Activated CD4-positive, alpha-beta T cell treated with anti-CD3 and anti-CD28 coated beads for 36 hours (primary cell): ENCODE measurements around the gene RORB. TPM values are rescaled to one million over a fixed set of nuclear protein-coding genes. Genes with fewer than 3 reads are reported as not detected.

Experiments
- ATAC-seq: fragments of 200-7000 bp; cut with Tn5 transposase; one replicate; pipeline ENCODE4 v1.10.0; 2021; ENCODE audit warnings: mild to moderate bottlenecking, moderate library complexity
- CTCF ChIA-PET: fragments of 350-600 bp; sonication (Branson Sonifier 250); formaldehyde crosslinking; loops from one replicate; lab custom pipeline; 2021; ENCODE audit warnings: antibody characterized with exemption; lab: Charles Lee
- POLR2A ChIA-PET: fragments of 350-600 bp; sonication (Branson Sonifier 250); formaldehyde crosslinking; loops from one replicate; lab custom pipeline; 2021; ENCODE audit warnings: antibody characterized with exemption, inconsistent platforms; lab: Charles Lee
- DNase-seq: peaks from one replicate; pipeline ENCODE4 v3.0.0-alpha.2; 2020
- H3K27ac Mint-ChIP-seq: one replicate; pipeline ENCODE4 v1.8.0; 2021; ENCODE audit warnings: mixed read lengths
- H3K27me3 Mint-ChIP-seq: one replicate; pipeline ENCODE4 v1.8.0; 2021; ENCODE audit warnings: mixed read lengths
- H3K36me3 Mint-ChIP-seq: one replicate; pipeline ENCODE4 v1.8.0; 2021; ENCODE audit warnings: low read depth, mixed read lengths
- H3K4me1 Mint-ChIP-seq: one replicate; pipeline ENCODE4 v1.8.0; 2021; ENCODE audit warnings: mixed read lengths
- H3K4me3 Mint-ChIP-seq: one replicate; pipeline ENCODE4 v1.8.0; 2021; ENCODE audit warnings: mild to moderate bottlenecking, moderate library complexity, mixed read lengths
- H3K9me3 Mint-ChIP-seq: one replicate; pipeline ENCODE4 v1.8.0; 2021; ENCODE audit warnings: low read depth, mixed read lengths
- intact Hi-C, 2 experiments: fragments of 100-400 bp; cut with DNase I in 1 of 2; cut with micrococcal nuclease in 1 of 2; formaldehyde crosslinking; loops; one replicate each; pipeline versions ENCODE4 v1.14.2 to v1.15.1; 2022 to 2024; cut with DNase I, micrococcal nuclease
- total RNA-seq, 2 experiments: library from RNA; stranded (reverse); gene quantifications; one replicate each; pipeline ENCODE4 v1.2.3, GENCODE V29; 2021

Gene RORB
- total RNA-seq, 2 experiments from 2014 or later = 0.05 TPM; not detected in 1

DNA sequence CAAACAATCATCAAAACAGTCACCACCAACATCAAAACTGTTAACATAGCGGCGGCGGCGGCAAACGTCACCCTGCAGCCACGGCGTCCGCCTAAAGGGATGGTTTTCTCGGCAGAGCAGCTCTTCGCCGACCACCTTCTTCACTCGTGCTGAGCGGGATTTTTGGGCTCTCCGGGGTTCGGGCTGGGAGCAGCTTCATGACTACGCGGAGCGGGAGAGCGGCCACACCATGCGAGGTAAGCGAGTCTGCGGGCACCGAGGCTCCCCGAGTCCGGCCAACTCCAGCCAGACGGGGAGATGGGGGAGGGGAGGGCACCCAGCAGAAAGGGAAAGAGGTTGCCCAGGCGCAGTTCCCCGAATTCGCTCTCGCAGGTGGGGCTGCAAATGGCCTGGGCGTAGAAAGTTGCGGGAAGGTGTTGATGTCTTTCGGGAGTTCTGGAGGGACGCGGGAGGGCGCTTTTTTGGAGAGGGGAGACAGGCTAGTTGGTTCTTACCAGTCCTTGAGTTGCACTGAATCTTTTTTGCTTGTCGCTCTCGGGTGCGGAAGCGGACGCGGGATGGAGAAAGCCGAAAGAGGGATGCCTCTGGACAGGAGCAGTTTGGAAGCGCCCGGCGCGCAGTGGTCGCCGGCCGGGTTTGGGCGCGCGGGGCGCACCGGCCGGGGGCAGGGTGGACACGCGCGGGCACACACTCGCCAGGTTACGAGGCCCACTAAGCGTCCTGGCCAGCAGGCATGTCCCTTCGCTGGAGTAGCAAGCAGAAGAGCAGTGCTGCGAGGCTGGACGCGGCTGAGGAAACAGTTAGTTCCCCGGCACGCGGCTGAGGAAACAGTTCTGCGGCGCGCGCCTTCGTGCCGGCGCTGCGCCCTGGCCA, 849 bp downstream of the RORB start:
- H3K9me3 Mint-ChIP-seq = no peaks in the 10 kb centered on the region
- POLR2A ChIA-PET = interaction anchor here (0.7 kb wide), 1 partner anchor 81 kb away, joined by 3 read pairs; no protein-coding TSS in a partner anchor
- intact Hi-C loops = no loop called here
- DNase-seq = peak; percentile 38
- peaks cover 50% of the 10 kb centered on the region for H3K27me3 Mint-ChIP-seq
- ATAC-seq = no peak
- H3K4me1 Mint-ChIP-seq = peaks cover 20% of the 10 kb centered on the region
- H3K27ac Mint-ChIP-seq = peak overlapping the region; percentile 40
- peak overlapping the region; percentile 73 for H3K4me3 Mint-ChIP-seq
- no peaks in the 10 kb centered on the region for H3K36me3 Mint-ChIP-seq
- CTCF ChIA-PET = no interaction called here

GRCh38 chr9:74498621-74499095, 1.5 kb downstream of the RORB start:
- Mint-ChIP-seq H3K27ac (no peak overlapping the region), H3K27me3 (peaks cover 50% of the 10 kb centered on the region), H3K4me3 (peak overlapping the region; percentile 17), H3K9me3 (no peaks in the 10 kb centered on the region), H3K36me3 (no peaks in the 10 kb centered on the region), H3K4me1 (peaks cover 20% of the 10 kb centered on the region)
- POLR2A ChIA-PET = no interaction called here
- DNase-seq (no peak), ATAC-seq (no peak)
- intact Hi-C loops = no loop called here
- CTCF ChIA-PET = no interaction called here

GRCh38 chr9:74499111-74499601, 2.0 kb downstream of the RORB start:
- peaks cover 20% of the 10 kb centered on the region for H3K4me1 Mint-ChIP-seq
- ATAC-seq (no peak), DNase-seq (no peak)
- H3K36me3 Mint-ChIP-seq = no peaks in the 10 kb centered on the region
- H3K9me3 Mint-ChIP-seq = no peaks in the 10 kb centered on the region
- POLR2A ChIA-PET = no interaction called here
- CTCF ChIA-PET = interaction anchor here (0.6 to 1.4 kb wide), 4 partner anchors 10 to 1548 kb away, joined by 3 read pairs; no protein-coding TSS in a partner anchor
- no peak overlapping the region for H3K27ac Mint-ChIP-seq
- peaks cover 50% of the 10 kb centered on the region for H3K27me3 Mint-ChIP-seq
- H3K4me3 Mint-ChIP-seq = peak overlapping the region; percentile 17
- intact Hi-C loops = no loop called here

DNA sequence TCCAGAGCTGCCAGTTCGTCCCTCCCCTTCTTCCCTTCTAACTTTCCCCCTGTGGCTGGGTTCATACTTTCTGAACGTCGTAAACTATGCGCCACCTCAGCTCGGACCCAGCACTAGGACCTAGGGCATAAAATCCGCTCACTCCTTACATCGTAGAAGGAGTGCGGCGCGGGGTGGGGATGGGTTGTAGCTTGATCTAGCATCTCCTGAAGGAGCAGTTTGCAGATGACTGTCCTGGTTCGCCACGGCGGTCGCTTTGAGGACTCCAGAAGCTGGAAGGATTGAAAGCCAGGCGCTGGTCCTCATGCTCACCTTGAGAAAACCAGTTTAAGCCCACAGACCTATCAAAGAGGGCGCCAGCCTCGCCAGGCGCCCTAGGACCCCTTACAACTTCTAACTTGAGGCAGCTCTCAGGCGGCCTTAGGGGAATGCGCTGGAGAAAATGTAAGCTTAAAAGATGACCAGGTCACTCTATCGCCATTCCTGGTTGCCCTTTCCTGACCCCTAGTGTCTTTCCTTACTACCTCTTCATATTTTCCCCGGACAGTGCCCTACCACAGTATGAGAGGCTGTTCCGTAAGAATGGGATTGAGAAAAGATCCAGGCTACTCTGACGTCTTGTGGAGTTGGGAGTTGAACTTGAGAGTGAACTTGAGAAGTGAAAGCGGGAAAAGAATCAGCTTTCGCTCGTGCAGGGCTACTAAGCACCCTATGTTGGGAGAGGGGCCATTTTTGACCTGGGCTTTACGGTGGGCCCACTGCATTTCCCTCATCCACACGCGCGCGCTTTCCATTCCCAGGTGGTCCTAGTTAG, 2.8 kb downstream of the RORB start:
- Mint-ChIP-seq H3K9me3 (no peaks in the 10 kb centered on the region), H3K27me3 (peaks cover 47% of the 10 kb centered on the region), H3K4me1 (peaks cover 20% of the 10 kb centered on the region), H3K36me3 (no peaks in the 10 kb centered on the region), H3K27ac (no peak overlapping the region), H3K4me3 (no peak overlapping the region)
- ChIA-PET POLR2A (no interaction called here), CTCF (interaction anchor here (0.6 to 1.4 kb wide), 3 partner anchors 9 to 1549 kb away, joined by 3 read pairs; no protein-coding TSS in a partner anchor)
- peak; percentile 5 for DNase-seq
- intact Hi-C loops = no loop called here
- no peak for ATAC-seq

- H3K4me1 Mint-ChIP-seq = peaks cover 20% of the 10 kb centered on the region
- H3K4me3 Mint-ChIP-seq = no peak overlapping the region
- intact Hi-C loops = no loop called here
- DNase-seq (no peak), ATAC-seq (no peak)
- H3K27ac Mint-ChIP-seq = no peak overlapping the region
- peaks cover 47% of the 10 kb centered on the region for H3K27me3 Mint-ChIP-seq
- no peaks in the 10 kb centered on the region for H3K36me3 Mint-ChIP-seq
- ChIA-PET CTCF (interaction anchor here (0.5 to 1.4 kb wide), 2 partner anchors 30 to 659 kb away, joined by 3 read pairs; no protein-coding TSS in a partner anchor), POLR2A (no interaction called here)
- H3K9me3 Mint-ChIP-seq = no peaks in the 10 kb centered on the region
Measured at GRCh38 chr9:74500584-74500924, 3.4 kb downstream of the RORB start.

GRCh38 chr9:74501570-74501969, 4.4 kb downstream of the RORB start:
- Mint-ChIP-seq H3K4me1 (peaks cover 20% of the 10 kb centered on the region), H3K27me3 (peaks cover 44% of the 10 kb centered on the region), H3K36me3 (no peaks in the 10 kb centered on the region), H3K27ac (no peak overlapping the region), H3K9me3 (no peaks in the 10 kb centered on the region), H3K4me3 (no peak overlapping the region)
- POLR2A ChIA-PET = no interaction called here
- CTCF ChIA-PET = no interaction called here
- no peak for DNase-seq
- intact Hi-C loops = no loop called here
- ATAC-seq = no peak

- Mint-ChIP-seq H3K4me3 (no peak overlapping the region), H3K36me3 (no peaks in the 10 kb centered on the region), H3K27me3 (peaks cover 34% of the 10 kb centered on the region), H3K27ac (no peak overlapping the region), H3K9me3 (no peaks in the 10 kb centered on the region), H3K4me1 (peaks cover 10% of the 10 kb centered on the region)
- intact Hi-C loops = no loop called here
- ATAC-seq = no peak
- ChIA-PET CTCF (no interaction called here), POLR2A (no interaction called here)
- DNase-seq = no peak
Measured at GRCh38 chr9:74503219-74503618, 6.1 kb downstream of the RORB start.

GRCh38 chr9:74503666-74504065, 6.5 kb downstream of the RORB start:
- H3K27me3 Mint-ChIP-seq = peaks cover 32% of the 10 kb centered on the region
- ATAC-seq (no peak), DNase-seq (no peak)
- intact Hi-C loops = no loop called here
- ChIA-PET CTCF (no interaction called here), POLR2A (no interaction called here)
- no peak overlapping the region for H3K4me3 Mint-ChIP-seq
- H3K9me3 Mint-ChIP-seq = no peaks in the 10 kb centered on the region
- H3K4me1 Mint-ChIP-seq = peaks cover 8% of the 10 kb centered on the region
- H3K27ac Mint-ChIP-seq = no peak overlapping the region
- no peaks in the 10 kb centered on the region for H3K36me3 Mint-ChIP-seq

GRCh38 chr9:74511333-74511732, 14.2 kb downstream of the RORB start:
- Mint-ChIP-seq H3K27ac (no peak overlapping the region), H3K9me3 (no peaks in the 10 kb centered on the region), H3K4me3 (no peak overlapping the region), H3K27me3 (peaks cover 4% of the 10 kb centered on the region), H3K4me1 (no peaks in the 10 kb centered on the region), H3K36me3 (no peaks in the 10 kb centered on the region)
- ATAC-seq (no peak), DNase-seq (no peak)
- intact Hi-C loops = no loop called here
- ChIA-PET CTCF (no interaction called here), POLR2A (no interaction called here)

DNA sequence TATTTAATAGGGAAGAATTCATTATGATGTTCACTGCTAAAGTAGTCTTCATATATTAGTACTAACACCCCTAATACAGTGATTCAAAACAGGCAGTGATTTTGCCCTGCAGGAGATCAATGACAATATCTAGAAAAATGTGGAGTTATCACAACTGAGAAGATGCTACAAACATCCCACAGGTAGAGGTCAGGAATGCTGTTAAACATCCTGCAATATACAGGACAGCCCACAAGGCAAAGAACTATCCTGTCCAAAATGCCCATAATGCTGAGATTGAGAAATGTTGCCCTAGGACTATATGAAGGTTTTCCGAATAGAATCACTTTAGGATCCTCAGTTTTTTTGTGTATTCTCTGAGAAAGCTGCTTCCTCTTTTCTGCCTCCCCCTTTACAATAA, 15.3 kb downstream of the RORB start:
- no peak overlapping the region for H3K4me3 Mint-ChIP-seq
- no peaks in the 10 kb centered on the region for H3K9me3 Mint-ChIP-seq
- intact Hi-C loops = no loop called here
- POLR2A ChIA-PET = no interaction called here
- H3K27me3 Mint-ChIP-seq = peaks cover 2% of the 10 kb centered on the region
- no peaks in the 10 kb centered on the region for H3K4me1 Mint-ChIP-seq
- ATAC-seq = no peak
- no peak for DNase-seq
- CTCF ChIA-PET = no interaction called here
- no peak overlapping the region for H3K27ac Mint-ChIP-seq
- H3K36me3 Mint-ChIP-seq = no peaks in the 10 kb centered on the region

DNA sequence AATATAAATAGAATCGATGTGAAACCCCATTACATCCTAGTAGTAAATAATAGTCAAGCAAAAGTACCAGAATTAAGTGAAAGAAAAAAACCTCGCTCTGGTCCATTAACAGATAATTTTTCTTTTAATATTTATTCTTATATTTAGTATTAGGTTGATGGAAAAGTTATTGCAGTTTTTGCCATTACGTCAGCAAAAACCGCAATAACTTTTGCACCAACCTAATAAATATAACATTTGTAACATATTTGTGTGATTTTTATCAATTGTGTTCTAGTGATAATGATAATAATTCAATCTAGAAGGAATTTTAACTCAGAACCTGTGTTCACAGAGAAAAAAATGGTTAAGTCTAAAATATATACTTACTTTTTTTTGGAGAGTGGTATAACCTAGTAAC, 16.1 kb downstream of the RORB start:
- H3K4me1 Mint-ChIP-seq = no peaks in the 10 kb centered on the region
- no peak overlapping the region for H3K4me3 Mint-ChIP-seq
- no peaks in the 10 kb centered on the region for H3K9me3 Mint-ChIP-seq
- ATAC-seq (no peak), DNase-seq (no peak)
- intact Hi-C loops = no loop called here
- no peak overlapping the region for H3K27ac Mint-ChIP-seq
- H3K36me3 Mint-ChIP-seq = no peaks in the 10 kb centered on the region
- peaks cover 2% of the 10 kb centered on the region for H3K27me3 Mint-ChIP-seq
- CTCF ChIA-PET = no interaction called here
- POLR2A ChIA-PET = no interaction called here
